ENCODE measurements around the gene LRRC7. TPM values are rescaled to one million over a fixed set of nuclear protein-coding genes. Genes with fewer than 3 reads are reported as not detected.

The LRRC7 gene
- total and polyA plus RNA-seq, 2 of the 13 experiments (the other 11 are each of a cell fraction or from before 2014, with no cell fraction given): not detected

DNA sequence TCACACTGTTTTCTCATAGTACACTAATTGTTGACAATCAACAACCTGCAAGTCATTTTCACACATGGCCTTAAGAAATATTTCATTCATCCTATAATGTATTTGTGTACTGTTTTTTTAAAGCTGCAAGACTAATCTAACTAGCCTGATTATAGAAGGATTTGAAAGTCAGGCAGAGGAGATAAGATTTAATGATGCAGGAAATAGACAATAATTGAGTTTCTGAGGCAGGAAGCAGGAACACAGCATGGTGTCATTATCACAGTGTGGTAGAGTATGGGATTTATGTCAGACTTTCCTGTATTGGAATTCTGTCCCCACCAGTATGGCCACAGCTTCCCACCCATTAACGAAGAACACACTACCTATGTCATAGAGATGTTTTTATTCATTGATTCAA is 138.8 kb downstream of the LRRC7 start:
- Histone ChIP-seq H2AFZ (ENCODE audit: low read length) (no peak overlapping the region), H3K79me2 (ENCODE audit: insufficient read depth, low read length) (no peaks in the 10 kb centered on the region), H3K9ac (ENCODE audit: insufficient read depth, low read depth, low read length) (no peak overlapping the region), H4K20me1 (ENCODE audit: insufficient read depth, low read length) (no peaks in the 10 kb centered on the region), H3K36me3 (replicated peaks in 1 of 2; ENCODE audit: control insufficient read depth in 1 of 2, insufficient read depth in 2 of 2, low read length in 2 of 2) (no peaks in the 10 kb centered on the region), H3K9me3 (ENCODE audit: low read length) (no peaks in the 10 kb centered on the region), H3K4me3 (replicated peaks in 1 of 3; ENCODE audit: insufficient read depth in 1 of 3, low read depth in 2 of 3, low read length in 3 of 3) (no peak overlapping the region), H3K4me1 (ENCODE audit: insufficient read depth, low read length) (no peaks in the 10 kb centered on the region), H3K27me3 (ENCODE audit: control insufficient read depth in 1 of 2, insufficient read depth in 2 of 2, low read length in 2 of 2) (no peaks in the 10 kb centered on the region), H3K4me2 (ENCODE audit: low read depth, low read length) (no peak overlapping the region), H3K27ac (ENCODE audit: extremely low read length, insufficient read depth, low read length) (no peak overlapping the region)
- no TSS peak for BruUV-seq (replicated peaks)
- FAIRE-seq: no peak
- ATAC-seq: no peak
- DNase-seq (ENCODE audit: low spot score): no peak
- in situ Hi-C loops (cut with HindIII; ENCODE audit: extremely low pct_ligation_motif_present, low pct_unique_long_range_greater_than_20kb): no loop called here
- 0% methylated on average over 1 of the region's 1 CpG for WGBS (ENCODE audit: low lambda C conversion rate)
- ChIA-PET POLR2A (no interaction called here), CTCF (ENCODE audit: low intra/inter-chr PET ratio, low total read pairs) (no interaction called here)
- intact Hi-C loops (cut with micrococcal nuclease; ENCODE audit: unreplicated experiment): loop anchor here (10.0 kb wide), 1 partner anchor 332 kb away; no protein-coding TSS in a partner anchor
- TF ChIP-seq ZFP82 (CRISPR knock-in tag; IDR thresholded peaks at IDR 0.05; ENCODE audit: borderline replicate concordance) (no peak), SAP130 (CRISPR knock-in tag; IDR thresholded peaks at IDR 0.05; ENCODE audit: low read depth) (no peak), ZNF788 (CRISPR knock-in tag; IDR thresholded peaks at IDR 0.05; ENCODE audit: borderline replicate concordance) (no peak), SRY (CRISPR knock-in tag; IDR thresholded peaks at IDR 0.05) (no peak), ZNF564 (CRISPR knock-in tag; IDR thresholded peaks at IDR 0.05) (no peak), ZNF136 (CRISPR knock-in tag; IDR thresholded peaks at IDR 0.05; ENCODE audit: low read depth) (no peak), TAF15 (IDR thresholded peaks at IDR 0.05; ENCODE audit: low read depth, low read length, poor library complexity, severe bottlenecking) (no peak), KAT2B (IDR thresholded peaks at IDR 0.05; ENCODE audit: borderline replicate concordance, low read depth, low read length) (no peak), ZNF34 (CRISPR knock-in tag; IDR thresholded peaks at IDR 0.05; ENCODE audit: borderline replicate concordance) (no peak), ZFP41 (CRISPR knock-in tag; IDR thresholded peaks at IDR 0.05; ENCODE audit: borderline replicate concordance) (no peak), NBN (conservative IDR thresholded peaks at IDR 0.05) (no peak)
- TF ChIP-seq, protein P1, sequence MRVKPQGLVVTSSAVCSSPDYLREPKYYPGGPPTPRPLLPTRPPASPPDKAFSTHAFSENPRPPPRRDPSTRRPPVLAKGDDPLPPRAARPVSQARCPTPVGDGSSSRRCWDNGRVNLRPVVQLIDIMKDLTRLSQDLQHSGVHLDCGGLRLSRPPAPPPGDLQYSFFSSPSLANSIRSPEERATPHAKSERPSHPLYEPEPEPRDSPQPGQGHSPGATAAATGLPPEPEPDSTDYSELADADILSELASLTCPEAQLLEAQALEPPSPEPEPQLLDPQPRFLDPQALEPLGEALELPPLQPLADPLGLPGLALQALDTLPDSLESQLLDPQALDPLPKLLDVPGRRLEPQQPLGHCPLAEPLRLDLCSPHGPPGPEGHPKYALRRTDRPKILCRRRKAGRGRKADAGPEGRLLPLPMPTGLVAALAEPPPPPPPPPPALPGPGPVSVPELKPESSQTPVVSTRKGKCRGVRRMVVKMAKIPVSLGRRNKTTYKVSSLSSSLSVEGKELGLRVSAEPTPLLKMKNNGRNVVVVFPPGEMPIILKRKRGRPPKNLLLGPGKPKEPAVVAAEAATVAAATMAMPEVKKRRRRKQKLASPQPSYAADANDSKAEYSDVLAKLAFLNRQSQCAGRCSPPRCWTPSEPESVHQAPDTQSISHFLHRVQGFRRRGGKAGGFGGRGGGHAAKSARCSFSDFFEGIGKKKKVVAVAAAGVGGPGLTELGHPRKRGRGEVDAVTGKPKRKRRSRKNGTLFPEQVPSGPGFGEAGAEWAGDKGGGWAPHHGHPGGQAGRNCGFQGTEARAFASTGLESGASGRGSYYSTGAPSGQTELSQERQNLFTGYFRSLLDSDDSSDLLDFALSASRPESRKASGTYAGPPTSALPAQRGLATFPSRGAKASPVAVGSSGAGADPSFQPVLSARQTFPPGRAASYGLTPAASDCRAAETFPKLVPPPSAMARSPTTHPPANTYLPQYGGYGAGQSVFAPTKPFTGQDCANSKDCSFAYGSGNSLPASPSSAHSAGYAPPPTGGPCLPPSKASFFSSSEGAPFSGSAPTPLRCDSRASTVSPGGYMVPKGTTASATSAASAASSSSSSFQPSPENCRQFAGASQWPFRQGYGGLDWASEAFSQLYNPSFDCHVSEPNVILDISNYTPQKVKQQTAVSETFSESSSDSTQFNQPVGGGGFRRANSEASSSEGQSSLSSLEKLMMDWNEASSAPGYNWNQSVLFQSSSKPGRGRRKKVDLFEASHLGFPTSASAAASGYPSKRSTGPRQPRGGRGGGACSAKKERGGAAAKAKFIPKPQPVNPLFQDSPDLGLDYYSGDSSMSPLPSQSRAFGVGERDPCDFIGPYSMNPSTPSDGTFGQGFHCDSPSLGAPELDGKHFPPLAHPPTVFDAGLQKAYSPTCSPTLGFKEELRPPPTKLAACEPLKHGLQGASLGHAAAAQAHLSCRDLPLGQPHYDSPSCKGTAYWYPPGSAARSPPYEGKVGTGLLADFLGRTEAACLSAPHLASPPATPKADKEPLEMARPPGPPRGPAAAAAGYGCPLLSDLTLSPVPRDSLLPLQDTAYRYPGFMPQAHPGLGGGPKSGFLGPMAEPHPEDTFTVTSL (CRISPR knock-in tag; IDR thresholded peaks at IDR 0.05; ENCODE audit: borderline replicate concordance): no peak
- TF ChIP-seq, protein P2, sequence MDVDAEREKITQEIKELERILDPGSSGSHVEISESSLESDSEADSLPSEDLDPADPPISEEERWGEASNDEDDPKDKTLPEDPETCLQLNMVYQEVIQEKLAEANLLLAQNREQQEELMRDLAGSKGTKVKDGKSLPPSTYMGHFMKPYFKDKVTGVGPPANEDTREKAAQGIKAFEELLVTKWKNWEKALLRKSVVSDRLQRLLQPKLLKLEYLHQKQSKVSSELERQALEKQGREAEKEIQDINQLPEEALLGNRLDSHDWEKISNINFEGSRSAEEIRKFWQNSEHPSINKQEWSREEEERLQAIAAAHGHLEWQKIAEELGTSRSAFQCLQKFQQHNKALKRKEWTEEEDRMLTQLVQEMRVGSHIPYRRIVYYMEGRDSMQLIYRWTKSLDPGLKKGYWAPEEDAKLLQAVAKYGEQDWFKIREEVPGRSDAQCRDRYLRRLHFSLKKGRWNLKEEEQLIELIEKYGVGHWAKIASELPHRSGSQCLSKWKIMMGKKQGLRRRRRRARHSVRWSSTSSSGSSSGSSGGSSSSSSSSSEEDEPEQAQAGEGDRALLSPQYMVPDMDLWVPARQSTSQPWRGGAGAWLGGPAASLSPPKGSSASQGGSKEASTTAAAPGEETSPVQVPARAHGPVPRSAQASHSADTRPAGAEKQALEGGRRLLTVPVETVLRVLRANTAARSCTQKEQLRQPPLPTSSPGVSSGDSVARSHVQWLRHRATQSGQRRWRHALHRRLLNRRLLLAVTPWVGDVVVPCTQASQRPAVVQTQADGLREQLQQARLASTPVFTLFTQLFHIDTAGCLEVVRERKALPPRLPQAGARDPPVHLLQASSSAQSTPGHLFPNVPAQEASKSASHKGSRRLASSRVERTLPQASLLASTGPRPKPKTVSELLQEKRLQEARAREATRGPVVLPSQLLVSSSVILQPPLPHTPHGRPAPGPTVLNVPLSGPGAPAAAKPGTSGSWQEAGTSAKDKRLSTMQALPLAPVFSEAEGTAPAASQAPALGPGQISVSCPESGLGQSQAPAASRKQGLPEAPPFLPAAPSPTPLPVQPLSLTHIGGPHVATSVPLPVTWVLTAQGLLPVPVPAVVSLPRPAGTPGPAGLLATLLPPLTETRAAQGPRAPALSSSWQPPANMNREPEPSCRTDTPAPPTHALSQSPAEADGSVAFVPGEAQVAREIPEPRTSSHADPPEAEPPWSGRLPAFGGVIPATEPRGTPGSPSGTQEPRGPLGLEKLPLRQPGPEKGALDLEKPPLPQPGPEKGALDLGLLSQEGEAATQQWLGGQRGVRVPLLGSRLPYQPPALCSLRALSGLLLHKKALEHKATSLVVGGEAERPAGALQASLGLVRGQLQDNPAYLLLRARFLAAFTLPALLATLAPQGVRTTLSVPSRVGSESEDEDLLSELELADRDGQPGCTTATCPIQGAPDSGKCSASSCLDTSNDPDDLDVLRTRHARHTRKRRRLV (CRISPR knock-in tag; IDR thresholded peaks at IDR 0.05): no peak
- TF ChIP-seq, protein P3, sequence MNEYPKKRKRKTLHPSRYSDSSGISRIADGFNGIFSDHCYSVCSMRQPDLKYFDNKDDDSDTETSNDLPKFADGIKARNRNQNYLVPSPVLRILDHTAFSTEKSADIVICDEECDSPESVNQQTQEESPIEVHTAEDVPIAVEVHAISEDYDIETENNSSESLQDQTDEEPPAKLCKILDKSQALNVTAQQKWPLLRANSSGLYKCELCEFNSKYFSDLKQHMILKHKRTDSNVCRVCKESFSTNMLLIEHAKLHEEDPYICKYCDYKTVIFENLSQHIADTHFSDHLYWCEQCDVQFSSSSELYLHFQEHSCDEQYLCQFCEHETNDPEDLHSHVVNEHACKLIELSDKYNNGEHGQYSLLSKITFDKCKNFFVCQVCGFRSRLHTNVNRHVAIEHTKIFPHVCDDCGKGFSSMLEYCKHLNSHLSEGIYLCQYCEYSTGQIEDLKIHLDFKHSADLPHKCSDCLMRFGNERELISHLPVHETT (CRISPR knock-in tag; conservative IDR thresholded peaks at IDR 0.05): no peak

All from HepG2 (cell line).